Astrocyte (in vitro differentiated cells and primary cell): ENCODE data around the gene QRFP.

Source experiments
- EZH2 ChIP-seq: IDR thresholded peaks from 2 replicates; pipeline ENCODE4 v1.6.1; 2012; ENCODE audit warnings: mild to moderate bottlenecking, low read length, inconsistent platforms; ENCODE audit not compliant: insufficient read depth
- TF ChIP-seq, protein P1 (sequence below): IDR thresholded peaks from 2 replicates; pipeline ENCODE4 v1.5.1; 2011; ENCODE audit warnings: low read depth, mild to moderate bottlenecking, inconsistent platforms, low read length, moderate library complexity; ENCODE audit not compliant: insufficient read depth

DNA sequence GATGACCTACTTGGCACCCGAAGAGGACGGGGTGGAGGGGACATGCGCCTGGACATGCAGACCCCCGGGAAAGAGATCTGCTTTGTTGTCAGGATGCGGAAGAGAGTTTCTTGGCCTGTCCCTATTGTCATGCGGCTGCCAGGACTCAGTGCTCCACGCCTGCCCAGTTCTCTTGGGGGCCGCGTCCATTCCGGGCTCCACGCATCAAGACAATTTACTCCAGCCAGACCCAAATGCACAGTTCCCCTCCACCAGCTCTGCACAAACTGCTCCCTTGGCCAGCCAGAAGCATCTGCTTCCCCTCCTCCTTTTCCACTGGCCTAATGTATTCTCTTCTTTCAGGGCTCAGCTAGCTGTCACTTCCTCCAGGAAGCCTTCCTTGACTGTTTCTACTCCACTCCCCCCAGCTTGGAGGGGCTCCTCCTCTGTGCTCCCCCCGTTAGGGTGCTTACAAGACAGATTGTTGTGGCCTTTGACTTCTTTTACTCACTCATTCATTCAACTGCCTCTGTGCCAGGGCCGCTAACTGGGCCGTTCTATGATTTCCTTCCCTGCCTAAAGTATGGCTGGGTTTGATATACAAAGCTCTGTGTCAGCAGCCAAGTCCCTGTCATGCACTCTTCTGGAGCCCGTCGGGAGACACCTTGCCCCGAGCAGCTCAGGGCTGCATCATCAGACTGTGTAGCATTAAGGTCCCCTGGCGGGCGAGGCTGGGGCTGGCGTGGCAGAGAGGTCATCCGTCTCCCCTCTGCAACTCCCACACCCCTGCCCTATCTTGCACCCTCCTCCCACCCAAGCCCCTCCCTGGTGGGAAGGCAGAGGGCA, 35.9 kb upstream of the QRFP start:
- no peak for TF ChIP-seq EZH2
- TF ChIP-seq, protein P1, sequence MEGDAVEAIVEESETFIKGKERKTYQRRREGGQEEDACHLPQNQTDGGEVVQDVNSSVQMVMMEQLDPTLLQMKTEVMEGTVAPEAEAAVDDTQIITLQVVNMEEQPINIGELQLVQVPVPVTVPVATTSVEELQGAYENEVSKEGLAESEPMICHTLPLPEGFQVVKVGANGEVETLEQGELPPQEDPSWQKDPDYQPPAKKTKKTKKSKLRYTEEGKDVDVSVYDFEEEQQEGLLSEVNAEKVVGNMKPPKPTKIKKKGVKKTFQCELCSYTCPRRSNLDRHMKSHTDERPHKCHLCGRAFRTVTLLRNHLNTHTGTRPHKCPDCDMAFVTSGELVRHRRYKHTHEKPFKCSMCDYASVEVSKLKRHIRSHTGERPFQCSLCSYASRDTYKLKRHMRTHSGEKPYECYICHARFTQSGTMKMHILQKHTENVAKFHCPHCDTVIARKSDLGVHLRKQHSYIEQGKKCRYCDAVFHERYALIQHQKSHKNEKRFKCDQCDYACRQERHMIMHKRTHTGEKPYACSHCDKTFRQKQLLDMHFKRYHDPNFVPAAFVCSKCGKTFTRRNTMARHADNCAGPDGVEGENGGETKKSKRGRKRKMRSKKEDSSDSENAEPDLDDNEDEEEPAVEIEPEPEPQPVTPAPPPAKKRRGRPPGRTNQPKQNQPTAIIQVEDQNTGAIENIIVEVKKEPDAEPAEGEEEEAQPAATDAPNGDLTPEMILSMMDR, result no peak
